SW480 (cell line): ENCODE results near the gene PRIM2.
"Not testable (repeated sequence)": the region's sequence is repeated elsewhere in the genome, so short reads cannot be mapped to it uniquely, and the experiment has no call there.

Source experiments
- DNase-seq: peaks from one replicate; pipeline ENCODE4 v3.0.0-alpha.2; 2016; ENCODE audit warnings: low spot score

Gene PRIM2

GRCh38 chr6:57365076-57365583 lies 47.7 kb downstream of the PRIM2 start:
- DNase-seq = not testable (repeated sequence)

- DNase-seq = not testable (repeated sequence)
These were observed 51.7 kb downstream of the PRIM2 start for GRCh38 chr6:57368965-57369731.

- DNase-seq = not testable (repeated sequence)
These were observed 54.3 kb downstream of the PRIM2 start for GRCh38 chr6:57371779-57372178.

DNA sequence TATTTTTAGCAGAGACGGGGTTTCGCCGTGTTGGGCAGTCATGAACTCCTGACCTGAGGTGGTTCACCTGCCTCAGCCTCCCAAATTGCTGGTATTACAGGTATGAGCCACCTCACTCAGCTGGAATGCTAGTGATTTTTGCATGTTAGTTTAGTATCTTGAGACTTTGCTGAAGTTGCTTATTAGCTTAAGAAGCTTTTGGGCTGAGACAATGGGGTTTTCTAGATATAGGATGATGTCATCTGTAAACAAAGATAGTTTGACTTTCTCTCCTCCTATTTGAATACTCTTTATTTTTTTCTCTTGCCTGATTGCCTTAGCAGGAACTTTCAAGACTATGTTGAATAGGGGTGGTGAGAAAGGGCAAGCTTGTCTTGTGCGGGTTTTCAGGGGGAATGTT lies 57.3 kb downstream of the PRIM2 start:
- DNase-seq = not testable (repeated sequence)

DNA sequence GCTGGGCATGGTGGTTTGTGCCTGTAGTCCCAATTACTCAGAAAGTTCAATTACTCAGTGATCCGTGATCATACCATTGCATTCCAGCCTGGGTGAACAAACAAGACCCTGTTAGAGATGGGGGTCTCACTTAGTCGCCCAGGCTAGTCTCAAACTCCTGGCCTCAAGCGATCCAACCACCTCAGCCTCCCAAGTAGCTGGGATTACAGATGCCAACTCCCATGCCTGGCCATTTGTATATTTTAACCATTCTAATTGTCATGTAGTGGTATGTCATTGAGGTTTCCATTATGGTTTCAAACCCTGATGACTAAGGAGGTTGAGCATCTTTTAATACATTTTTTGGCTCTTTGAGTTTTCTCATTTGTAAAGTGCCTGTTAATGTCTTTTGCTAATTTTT lies 58.7 kb downstream of the PRIM2 start:
- DNase-seq = not testable (repeated sequence)

DNA sequence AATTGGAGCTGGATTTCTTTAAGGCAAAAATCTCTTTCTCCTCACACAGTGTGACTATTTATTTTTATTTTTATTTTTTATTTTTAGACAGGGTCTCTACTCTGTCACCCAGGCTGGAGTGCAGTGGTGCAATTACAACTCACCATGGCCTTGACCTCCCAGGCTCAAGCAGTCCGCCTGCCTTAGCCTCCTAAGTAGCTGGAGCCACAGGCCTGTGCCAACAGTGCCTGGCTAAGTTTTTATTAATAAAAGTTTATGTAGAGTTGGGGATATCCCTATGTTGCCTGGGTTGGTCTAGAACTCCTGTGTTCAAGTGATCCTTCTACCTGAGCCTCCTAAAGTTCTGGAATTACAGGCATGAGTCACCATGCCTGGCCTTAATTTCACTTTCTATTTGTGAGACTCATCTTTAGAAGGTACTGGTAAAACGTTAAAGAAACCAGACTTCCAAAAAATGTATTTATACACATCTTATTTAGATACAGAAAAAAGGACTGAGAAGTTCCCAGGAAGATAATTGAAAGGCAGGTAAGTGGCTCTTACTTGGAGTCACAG lies 71.7 kb downstream of the PRIM2 start:
- DNase-seq = not testable (repeated sequence)

- not testable (repeated sequence) for DNase-seq
These were observed 73.4 kb downstream of the PRIM2 start for GRCh38 chr6:57390818-57391217.

DNA sequence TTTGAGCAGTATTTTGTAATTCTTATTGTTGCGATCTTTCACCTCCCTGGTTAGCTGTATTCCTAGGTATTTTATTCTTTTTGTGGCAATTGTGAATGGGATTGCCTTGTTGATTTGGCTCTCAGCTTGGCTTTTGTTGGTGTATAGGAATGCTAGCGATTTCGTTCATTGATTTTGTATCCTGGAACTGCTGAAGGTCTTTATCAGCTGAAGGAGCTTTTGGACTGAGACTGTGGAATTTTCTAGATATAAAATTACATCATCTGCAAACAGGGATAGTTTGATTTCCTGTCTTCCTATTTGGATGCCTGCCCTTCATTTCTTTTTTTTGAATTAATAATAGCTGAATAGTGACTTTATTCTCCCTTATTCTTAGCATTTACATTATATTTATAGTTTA lies 74.6 kb downstream of the PRIM2 start:
- not testable (repeated sequence) for DNase-seq

- DNase-seq = not testable (repeated sequence)
These were observed 101.9 kb downstream of the PRIM2 start for GRCh38 chr6:57419341-57419740.

DNA sequence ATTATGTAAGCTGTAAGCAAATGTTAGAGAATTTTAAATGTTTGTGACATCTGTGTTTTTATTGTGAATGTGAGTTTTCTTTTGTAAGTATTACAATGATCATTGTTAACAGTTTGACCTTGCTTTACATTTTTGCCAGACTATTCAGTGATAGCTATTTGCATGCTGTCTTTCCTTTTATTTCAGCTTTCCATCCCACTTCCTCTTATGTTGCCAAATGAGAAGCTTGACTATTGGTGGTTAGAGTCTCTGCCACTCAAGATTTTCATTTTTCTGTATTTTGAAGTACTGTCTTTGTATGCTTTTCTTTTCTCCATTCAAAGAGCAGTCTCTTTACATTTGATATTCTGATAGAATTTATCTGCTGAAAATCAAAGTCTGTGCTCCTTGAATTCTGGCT lies 104.1 kb downstream of the PRIM2 start:
- DNase-seq = no peak

- DNase-seq = no peak
These were observed 106.0 kb downstream of the PRIM2 start for GRCh38 chr6:57423468-57423867.

- DNase-seq = not testable (repeated sequence)
These were observed 114.3 kb downstream of the PRIM2 start for GRCh38 chr6:57431742-57432141.

DNA sequence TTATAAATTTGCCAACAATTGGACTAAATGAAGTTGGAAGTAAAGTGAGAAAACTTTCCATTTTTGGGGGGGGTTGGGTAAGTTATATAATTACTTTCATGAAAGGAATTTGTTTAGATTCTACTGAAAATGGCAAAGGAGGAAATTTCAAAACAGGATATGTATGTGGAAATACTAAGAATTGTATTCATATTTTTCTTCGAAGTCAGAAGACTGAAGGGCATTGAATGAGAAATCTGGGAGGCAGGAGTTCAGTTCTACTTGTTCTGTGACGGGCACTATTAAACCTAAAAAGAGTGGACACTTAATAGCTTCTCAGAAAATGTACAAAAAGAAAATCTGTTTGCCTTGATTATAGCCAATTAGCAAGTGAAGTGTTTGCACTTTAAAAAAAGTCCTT lies 114.7 kb downstream of the PRIM2 start:
- no peak for DNase-seq

GRCh38 chr6:57432919-57433684 lies 115.7 kb downstream of the PRIM2 start:
- no peak for DNase-seq

DNA sequence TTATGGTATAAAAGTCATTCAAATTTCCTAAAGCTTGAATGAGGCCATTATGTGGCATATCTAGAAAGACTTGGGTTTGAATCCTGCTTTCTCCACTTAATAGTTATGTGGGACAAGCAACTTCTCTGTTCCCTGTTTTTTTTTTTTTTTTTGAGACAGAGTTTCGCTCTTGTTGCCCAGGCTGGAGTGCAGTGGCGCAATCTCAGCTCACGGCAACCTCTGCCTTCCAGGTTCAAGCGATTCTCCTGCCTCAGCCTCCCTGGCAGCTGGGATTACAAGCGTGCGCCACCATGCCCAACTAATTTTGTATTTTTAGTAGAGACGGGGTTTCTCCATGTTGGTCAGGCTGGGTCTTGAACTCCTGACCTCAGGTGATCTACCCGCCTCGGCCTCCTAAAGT lies 116.4 kb downstream of the PRIM2 start:
- DNase-seq = not testable (repeated sequence)

GRCh38 chr6:57434944-57435343 lies 117.5 kb downstream of the PRIM2 start:
- no peak for DNase-seq

GRCh38 chr6:57435475-57436160 lies 118.2 kb downstream of the PRIM2 start:
- DNase-seq = no peak

- DNase-seq = not testable (repeated sequence)
These were observed 123.3 kb downstream of the PRIM2 start for GRCh38 chr6:57440735-57441134.

- DNase-seq = not testable (repeated sequence)
These were observed 124.7 kb downstream of the PRIM2 start for GRCh38 chr6:57442133-57442532.

- not testable (repeated sequence) for DNase-seq
These were observed 125.8 kb downstream of the PRIM2 start for GRCh38 chr6:57443181-57443580.

- DNase-seq = not testable (repeated sequence)
These were observed 127.4 kb downstream of the PRIM2 start for GRCh38 chr6:57444787-57445186.

DNA sequence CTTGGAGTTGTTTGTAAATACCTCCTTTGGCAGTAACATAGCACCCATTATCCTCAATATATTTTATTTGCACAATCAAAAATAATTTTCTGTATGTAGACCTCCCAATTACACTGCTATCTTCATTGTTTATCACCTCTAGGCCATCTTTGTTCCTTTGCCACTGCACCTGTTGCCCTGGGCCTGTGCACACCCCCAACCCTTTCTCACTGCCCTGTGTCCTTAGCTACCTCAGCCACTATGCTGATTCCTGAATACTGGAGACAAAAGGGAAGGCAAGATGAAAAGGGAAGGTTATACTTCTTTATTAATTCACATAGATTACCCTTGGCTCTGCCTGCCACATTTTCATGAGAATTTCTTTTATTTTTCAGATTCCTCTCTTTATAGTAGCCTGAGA lies 127.9 kb downstream of the PRIM2 start:
- DNase-seq = not testable (repeated sequence)
